Measurements from ENCODE around the gene TRAP1. TPM values are rescaled to one million over a fixed set of nuclear protein-coding genes. Genes with fewer than 3 reads are reported as not detected.

Gene TRAP1
- total RNA-seq, 1 experiment from 2014 or later, result 204 TPM

GRCh38 chr16:3637371-3637923, 79.9 kb downstream of the TRAP1 start:
- Histone ChIP-seq H3F3A (ENCODE audit: insufficient read depth, low read depth) (peaks cover 8% of the 10 kb centered on the region; the same call in 1 of the 2 replicates), H3K4me2 (no peak overlapping the region), H3K27me3 (ENCODE audit: insufficient read depth, low read depth) (no peaks in the 10 kb centered on the region), H3K9me2 (ENCODE audit: insufficient read depth) (no peaks in the 10 kb centered on the region), H3K4me3 (no peak overlapping the region), H3K4me1 (replicated peaks; ENCODE audit: insufficient read depth) (peaks cover 6% of the 10 kb centered on the region), H3K36me3 (ENCODE audit: low read depth) (no peaks in the 10 kb centered on the region), H3K27ac (no peak overlapping the region), H3K79me2 (ENCODE audit: low read depth) (0 out of 2 replicates have a peak, but pooled peaks cover 4% of the 10 kb centered on the region), H4K20me1 (ENCODE audit: insufficient read depth) (peaks cover 13% of the 10 kb centered on the region), H3K9me3 (ENCODE audit: insufficient read depth, low read depth) (no peaks in the 10 kb centered on the region), H2AFZ (no peak overlapping the region)
- DNase-seq, result no peak
- POLR2A ChIA-PET (ENCODE audit: unreplicated experiment), result interaction anchor here (0.6 kb wide), 1 partner anchor 838 kb away, joined by 8 read pairs; no protein-coding TSS in a partner anchor
- no TSS peak for BruUV-seq (replicated peaks)
- intact Hi-C loops (cut with micrococcal nuclease; ENCODE audit: unreplicated experiment), result no loop called here
- CTCF ChIA-PET, result interaction anchor here (0.6 kb wide), 1 partner anchor 20 kb away, joined by 3 read pairs; no protein-coding TSS in a partner anchor
- no peak for TF ChIP-seq EZH2 (IDR thresholded peaks at IDR 0.05; ENCODE audit: low read depth)
- TF ChIP-seq, protein P1, sequence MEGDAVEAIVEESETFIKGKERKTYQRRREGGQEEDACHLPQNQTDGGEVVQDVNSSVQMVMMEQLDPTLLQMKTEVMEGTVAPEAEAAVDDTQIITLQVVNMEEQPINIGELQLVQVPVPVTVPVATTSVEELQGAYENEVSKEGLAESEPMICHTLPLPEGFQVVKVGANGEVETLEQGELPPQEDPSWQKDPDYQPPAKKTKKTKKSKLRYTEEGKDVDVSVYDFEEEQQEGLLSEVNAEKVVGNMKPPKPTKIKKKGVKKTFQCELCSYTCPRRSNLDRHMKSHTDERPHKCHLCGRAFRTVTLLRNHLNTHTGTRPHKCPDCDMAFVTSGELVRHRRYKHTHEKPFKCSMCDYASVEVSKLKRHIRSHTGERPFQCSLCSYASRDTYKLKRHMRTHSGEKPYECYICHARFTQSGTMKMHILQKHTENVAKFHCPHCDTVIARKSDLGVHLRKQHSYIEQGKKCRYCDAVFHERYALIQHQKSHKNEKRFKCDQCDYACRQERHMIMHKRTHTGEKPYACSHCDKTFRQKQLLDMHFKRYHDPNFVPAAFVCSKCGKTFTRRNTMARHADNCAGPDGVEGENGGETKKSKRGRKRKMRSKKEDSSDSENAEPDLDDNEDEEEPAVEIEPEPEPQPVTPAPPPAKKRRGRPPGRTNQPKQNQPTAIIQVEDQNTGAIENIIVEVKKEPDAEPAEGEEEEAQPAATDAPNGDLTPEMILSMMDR (conservative IDR thresholded peaks at IDR 0.05), result no peak

GRCh38 chr16:3625911-3626732, 91.2 kb downstream of the TRAP1 start:
- intact Hi-C loops (cut with micrococcal nuclease; ENCODE audit: unreplicated experiment), result no loop called here
- Histone ChIP-seq H3K36me3 (ENCODE audit: low read depth) (no peaks in the 10 kb centered on the region), H3K27ac (no peak overlapping the region), H3K9me3 (ENCODE audit: insufficient read depth, low read depth) (no peaks in the 10 kb centered on the region), H3K4me2 (no peak overlapping the region), H4K20me1 (ENCODE audit: insufficient read depth) (no peaks in the 10 kb centered on the region; the same call in 1 of the 2 replicates), H3F3A (ENCODE audit: insufficient read depth, low read depth) (no peaks in the 10 kb centered on the region; the same call in 1 of the 2 replicates), H3K79me2 (ENCODE audit: low read depth) (no peaks in the 10 kb centered on the region), H3K27me3 (ENCODE audit: insufficient read depth, low read depth) (no peaks in the 10 kb centered on the region), H3K4me1 (replicated peaks; ENCODE audit: insufficient read depth) (no peaks in the 10 kb centered on the region), H3K9me2 (ENCODE audit: insufficient read depth) (no peaks in the 10 kb centered on the region), H2AFZ (no peak overlapping the region), H3K4me3 (no peak overlapping the region)
- TF ChIP-seq, protein P1 (conservative IDR thresholded peaks at IDR 0.05), result no peak
- TF ChIP-seq EZH2 (IDR thresholded peaks at IDR 0.05; ENCODE audit: low read depth), result no peak
- ChIA-PET CTCF (no interaction called here), POLR2A (ENCODE audit: unreplicated experiment) (no interaction called here)
- BruUV-seq (replicated peaks), result no TSS peak
- DNase-seq, result no peak

GRCh38 chr16:3625331-3625730, 92.0 kb downstream of the TRAP1 start:
- Histone ChIP-seq H3K4me3 (no peak overlapping the region), H3K79me2 (ENCODE audit: low read depth) (peaks cover 3% of the 10 kb centered on the region; the same call in 1 of the 2 replicates), H3F3A (ENCODE audit: insufficient read depth, low read depth) (no peaks in the 10 kb centered on the region; the same call in 1 of the 2 replicates), H4K20me1 (ENCODE audit: insufficient read depth) (no peaks in the 10 kb centered on the region; the same call in 1 of the 2 replicates), H3K9me3 (ENCODE audit: insufficient read depth, low read depth) (no peaks in the 10 kb centered on the region), H3K4me2 (no peak overlapping the region), H3K27ac (no peak overlapping the region), H3K36me3 (ENCODE audit: low read depth) (no peaks in the 10 kb centered on the region), H3K4me1 (replicated peaks; ENCODE audit: insufficient read depth) (no peaks in the 10 kb centered on the region), H2AFZ (no peak overlapping the region), H3K9me2 (ENCODE audit: insufficient read depth) (no peaks in the 10 kb centered on the region), H3K27me3 (ENCODE audit: insufficient read depth, low read depth) (no peaks in the 10 kb centered on the region)
- CTCF ChIA-PET, result no interaction called here
- no TSS peak for BruUV-seq (replicated peaks)
- DNase-seq, result no peak
- intact Hi-C loops (cut with micrococcal nuclease; ENCODE audit: unreplicated experiment), result no loop called here
- POLR2A ChIA-PET (ENCODE audit: unreplicated experiment), result no interaction called here
- no peak for TF ChIP-seq EZH2 (IDR thresholded peaks at IDR 0.05; ENCODE audit: low read depth)
- TF ChIP-seq, protein P1 (conservative IDR thresholded peaks at IDR 0.05), result no peak

Measured in PC-9 (cell line).